Raji (cell line): Measurements from ENCODE around the gene PDE1A.

ENCODE experiments used
- POLR2A ChIP-seq: IDR thresholded peaks from 2 replicates; pipeline ENCODE4 v1.6.1; 2011; ENCODE audit warnings: low read depth, low read length, control low read depth; ENCODE audit not compliant: insufficient read depth

Gene PDE1A

DNA sequence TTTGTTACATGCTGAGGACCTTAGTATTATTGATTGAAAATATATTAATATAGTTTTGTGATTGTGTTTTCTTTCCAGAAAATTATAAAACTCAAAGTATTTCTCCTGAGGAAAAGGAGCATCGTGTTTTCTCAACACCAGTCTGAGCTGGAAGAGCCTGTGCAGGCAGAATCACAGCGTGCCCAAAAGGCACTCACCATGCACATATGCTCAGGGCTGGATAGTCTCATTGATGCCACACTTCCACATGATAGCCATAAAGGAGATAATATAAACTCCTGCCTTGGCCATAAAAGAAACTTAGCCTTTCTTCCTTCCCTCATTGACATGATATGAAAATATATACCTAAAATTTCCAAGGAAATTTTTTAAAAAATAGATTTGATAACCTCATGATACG is 4.0 kb downstream of the PDE1A start:
- TF ChIP-seq POLR2A, result no peak

DNA sequence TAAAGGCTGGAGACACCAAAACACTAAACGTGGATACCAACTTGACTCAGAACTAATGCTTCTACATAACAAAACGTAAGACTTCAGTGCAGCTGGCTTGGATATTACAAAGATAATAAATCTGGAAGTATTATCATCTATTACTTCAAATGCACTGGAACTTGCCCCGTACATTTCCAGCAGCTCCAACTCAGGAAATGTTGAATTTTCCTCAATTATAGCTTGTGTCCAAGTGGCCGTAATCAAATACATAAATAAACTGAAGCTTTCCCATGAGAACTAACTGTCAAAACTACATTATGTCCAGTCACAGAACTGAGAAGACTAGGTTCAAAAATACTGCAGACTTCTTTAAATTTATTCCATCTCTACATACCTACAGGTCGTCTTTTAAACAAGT is 6.2 kb downstream of the PDE1A start:
- no peak for TF ChIP-seq POLR2A

GRCh38 chr2:182416861-182417260 is 10.0 kb downstream of the PDE1A start:
- no peak for TF ChIP-seq POLR2A

DNA sequence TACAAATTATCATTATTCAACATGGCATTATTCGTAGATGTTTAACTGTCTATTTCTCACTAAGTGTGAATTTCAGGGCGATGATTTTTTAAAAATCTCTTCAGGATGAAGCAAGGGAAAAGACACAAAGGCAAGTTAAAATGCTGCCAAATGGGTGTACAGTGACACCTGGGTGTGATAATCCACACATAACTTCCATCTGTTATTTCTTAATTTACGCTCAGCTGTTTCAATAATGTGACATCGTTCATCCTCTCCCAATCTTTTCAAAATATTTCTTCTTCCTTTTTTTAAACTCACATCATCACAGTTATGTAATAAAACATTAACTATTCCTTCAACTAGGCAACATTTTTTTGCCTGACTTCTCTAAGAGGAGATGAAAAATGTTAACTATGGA is 10.6 kb downstream of the PDE1A start:
- no peak for TF ChIP-seq POLR2A

- no peak for TF ChIP-seq POLR2A
Measured at GRCh38 chr2:182415771-182416170, 11.1 kb downstream of the PDE1A start.

GRCh38 chr2:182412858-182413257 is 14.0 kb downstream of the PDE1A start:
- TF ChIP-seq POLR2A, result no peak

- TF ChIP-seq POLR2A, result no peak
Measured at GRCh38 chr2:182410120-182410519, 16.7 kb downstream of the PDE1A start.

DNA sequence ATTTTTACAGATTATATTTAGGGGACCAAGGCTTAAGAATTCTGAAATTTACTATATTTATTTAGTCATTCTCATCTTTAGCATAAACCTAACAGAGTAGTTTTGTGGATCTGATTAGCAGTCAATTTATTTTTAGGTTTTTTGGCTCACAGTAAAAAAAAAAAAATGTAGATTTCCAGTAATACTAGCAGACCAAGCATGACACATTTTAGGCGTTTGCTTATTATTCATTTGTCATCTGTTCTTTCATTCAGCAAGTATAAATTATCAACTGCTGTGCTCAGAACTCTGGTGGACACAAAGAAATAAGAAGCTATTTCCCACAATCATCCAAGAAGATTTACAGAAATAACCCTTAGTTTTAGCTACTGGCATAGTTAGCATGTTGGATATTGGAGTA is 20.6 kb downstream of the PDE1A start:
- TF ChIP-seq POLR2A, result no peak

- TF ChIP-seq POLR2A, result no peak
Measured at GRCh38 chr2:182404975-182405561, 21.8 kb downstream of the PDE1A start.

GRCh38 chr2:182404092-182404491 is 22.7 kb downstream of the PDE1A start:
- no peak for TF ChIP-seq POLR2A

DNA sequence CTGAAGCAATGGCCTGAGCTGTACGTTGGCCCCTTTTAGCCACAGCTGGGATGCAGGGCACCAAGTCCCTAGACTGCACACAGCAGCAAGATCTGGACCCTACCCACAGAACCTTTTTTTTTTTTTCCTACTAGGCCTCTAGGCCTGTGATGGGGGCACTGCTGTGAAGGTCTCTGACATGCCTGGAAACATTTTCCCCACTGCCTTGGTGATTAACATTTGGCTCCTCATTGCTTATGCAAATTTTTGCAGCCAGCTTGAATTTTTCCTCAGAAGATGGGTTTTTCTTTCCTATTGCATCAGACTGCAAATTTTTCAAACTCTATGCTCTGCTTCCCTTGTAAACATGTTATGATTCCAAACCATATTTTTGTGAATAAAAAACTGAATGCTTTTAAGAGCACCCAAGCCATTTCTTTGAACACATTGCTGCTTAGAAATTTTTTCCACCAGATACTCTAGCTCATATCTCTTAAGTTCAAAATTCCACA is 33.5 kb downstream of the PDE1A start:
- TF ChIP-seq POLR2A, result no peak

DNA sequence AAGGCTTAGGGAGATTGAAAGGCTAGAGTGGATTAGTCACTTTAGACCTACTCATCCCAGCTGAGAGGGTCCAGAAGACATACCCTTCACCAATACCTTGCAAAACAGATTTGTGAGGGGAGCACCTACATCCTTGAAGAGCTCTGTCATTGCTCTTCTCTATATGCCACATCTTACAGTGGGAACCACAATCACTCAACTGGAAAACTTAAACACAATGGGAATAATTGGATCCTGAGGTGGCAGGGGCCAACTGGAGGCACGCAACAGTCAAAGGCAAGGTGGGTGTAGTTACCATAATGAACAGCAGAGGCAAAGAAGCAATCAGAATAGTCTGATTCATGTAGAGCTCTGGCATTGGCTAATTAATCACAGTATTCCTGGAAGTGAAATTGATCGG is 35.4 kb downstream of the PDE1A start:
- no peak for TF ChIP-seq POLR2A

GRCh38 chr2:182384860-182385259 is 42.0 kb downstream of the PDE1A start:
- TF ChIP-seq POLR2A, result no peak

- TF ChIP-seq POLR2A, result no peak
Measured at GRCh38 chr2:182381225-182381624, 45.6 kb downstream of the PDE1A start.

GRCh38 chr2:182379241-182379640 is 47.6 kb downstream of the PDE1A start:
- no peak for TF ChIP-seq POLR2A

DNA sequence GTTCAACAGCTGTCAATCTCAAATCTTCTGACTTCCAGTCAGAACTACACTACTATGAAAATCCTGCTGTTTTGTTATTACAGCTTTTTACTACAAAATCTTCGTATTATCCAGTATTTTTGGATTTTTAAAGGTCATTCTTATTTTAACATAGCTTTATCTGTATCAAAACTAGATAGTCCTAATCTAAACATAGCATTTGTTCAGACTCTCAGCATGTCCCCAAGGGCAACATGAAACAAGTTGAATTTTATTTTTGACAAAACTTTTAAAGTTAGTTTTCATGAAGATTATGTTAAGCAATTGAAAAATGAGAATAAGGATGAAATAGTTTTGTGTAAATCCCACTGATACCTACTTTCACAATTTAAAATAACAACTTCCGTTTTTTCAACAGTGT is 48.1 kb downstream of the PDE1A start:
- TF ChIP-seq POLR2A, result no peak

DNA sequence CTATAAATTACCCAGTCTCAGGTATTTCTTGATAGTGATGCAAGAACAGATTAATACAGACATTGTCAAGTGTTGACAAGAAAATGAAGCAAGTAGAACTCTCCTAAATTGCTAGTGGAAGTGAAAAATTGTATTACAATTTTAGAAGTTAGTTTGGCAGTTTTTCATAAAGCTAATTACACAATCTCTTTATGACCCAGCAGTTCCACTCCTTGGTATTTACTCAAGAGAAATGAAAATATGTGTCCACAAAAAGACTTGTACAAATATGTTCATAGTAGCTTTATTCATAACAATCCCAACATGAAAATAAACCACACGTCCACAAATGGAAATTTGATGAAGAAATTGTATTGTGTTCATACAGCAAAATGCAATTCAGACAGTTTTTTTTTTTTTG is 49.4 kb downstream of the PDE1A start:
- TF ChIP-seq POLR2A, result no peak
